Stimulated activated naive CD8-positive, alpha-beta T cell treated with anti-CD3 and anti-CD28 coated beads, Interleukin-15, amount 100 ng/mL, for 72 hours (primary cell): ENCODE measurements around the gene STRA6.
A peak's percentile ranks its signal among the peaks of the same experiment; 100 is the strongest.

Experiments used
- ATAC-seq: fragments of 150-1000 bp; cut with Tn5 transposase; 2 replicates; pipeline ENCODE4 v1.10.0; 2021; ENCODE audit warnings: mild to moderate bottlenecking, moderate library complexity
- DNase-seq, 2 donors: peaks; one replicate each; pipeline ENCODE4 v3.0.0; 2021 to 2022
- H3K27ac Mint-ChIP-seq, 2 donors: one replicate each; pipeline ENCODE4 v1.8.0; 2022; ENCODE audit warnings: mild to moderate bottlenecking in 2 of 2, mixed read lengths in 2 of 2, moderate library complexity in 2 of 2
- H3K27me3 Mint-ChIP-seq: one replicate; pipeline ENCODE4 v1.8.0; 2022; ENCODE audit warnings: mixed read lengths
- H3K4me1 Mint-ChIP-seq: one replicate; pipeline ENCODE4 v1.8.0; 2022; ENCODE audit warnings: mild to moderate bottlenecking, mixed read lengths
- H3K4me3 Mint-ChIP-seq, 2 donors: one replicate each; pipeline ENCODE4 v1.8.0; 2022; ENCODE audit warnings: mild to moderate bottlenecking in 2 of 2, mixed read lengths in 2 of 2, moderate library complexity in 1 of 2
- H3K9me3 Mint-ChIP-seq, 2 donors: one replicate each; pipeline ENCODE4 v1.8.0; 2022; ENCODE audit warnings: mixed read lengths in 2 of 2

Gene STRA6

DNA sequence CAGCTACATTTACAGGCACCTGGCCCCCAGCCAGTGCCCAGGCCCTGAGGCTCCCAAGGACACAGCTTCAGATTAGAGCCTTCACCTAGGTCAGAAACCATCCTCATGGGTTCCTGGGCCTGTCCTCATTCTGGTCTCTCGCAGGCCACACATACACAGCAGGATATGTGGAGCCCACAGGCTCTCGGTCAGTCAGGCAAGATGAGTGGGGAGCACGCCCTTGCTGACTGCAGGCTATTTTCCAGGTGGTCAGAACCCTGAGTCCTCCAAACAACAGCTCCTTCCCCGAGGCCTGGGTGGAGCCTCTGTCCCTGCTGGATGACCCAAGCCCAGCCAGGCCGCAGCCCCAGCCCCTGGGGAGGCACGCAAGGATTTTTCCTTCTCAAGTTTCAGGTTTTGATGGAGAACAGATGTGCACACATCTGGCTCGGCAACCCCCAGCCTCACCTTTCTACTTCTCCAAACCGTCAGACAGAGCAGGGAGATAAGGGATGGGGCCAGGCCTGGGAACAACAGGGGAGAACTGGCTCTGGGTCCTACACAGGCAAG is 1.6 kb downstream of the STRA6 start:
- DNase-seq (no peak), ATAC-seq (peak; percentile 2)
- no peak overlapping the region for H3K4me3 Mint-ChIP-seq
- H3K9me3 Mint-ChIP-seq = no peaks in the 10 kb centered on the region
- H3K4me1 Mint-ChIP-seq = peaks cover 33% of the 10 kb centered on the region
- H3K27me3 Mint-ChIP-seq = peaks cover 7% of the 10 kb centered on the region
- H3K27ac Mint-ChIP-seq = peak overlapping the region in 1 of 2 donors; percentile 68

DNA sequence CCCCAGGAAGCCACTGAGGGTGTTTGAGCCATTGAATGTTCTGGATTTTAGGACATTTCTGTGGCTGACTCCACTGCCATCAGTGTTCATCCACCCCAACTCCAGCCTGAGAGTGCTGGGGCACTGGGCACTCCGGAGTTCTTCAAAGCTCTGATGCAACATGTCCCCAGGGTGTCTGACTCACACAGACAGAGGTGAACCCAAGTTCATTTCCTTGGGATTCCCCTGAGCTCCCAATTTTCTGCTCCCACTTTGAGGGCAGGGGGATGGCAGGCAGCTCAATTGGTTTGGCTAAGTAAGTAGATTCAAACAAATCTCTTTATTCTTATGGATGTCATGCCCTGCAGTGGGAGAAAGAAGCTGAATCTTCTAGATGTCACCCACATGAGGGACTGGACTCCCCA is 2.2 kb downstream of the STRA6 start:
- Mint-ChIP-seq H3K27me3 (peaks cover 7% of the 10 kb centered on the region), H3K27ac (peak overlapping the region; percentile 43 to 65), H3K4me3 (no peak overlapping the region), H3K9me3 (no peaks in the 10 kb centered on the region), H3K4me1 (peaks cover 33% of the 10 kb centered on the region)
- no peak for DNase-seq
- peak; percentile 44 for ATAC-seq

DNA sequence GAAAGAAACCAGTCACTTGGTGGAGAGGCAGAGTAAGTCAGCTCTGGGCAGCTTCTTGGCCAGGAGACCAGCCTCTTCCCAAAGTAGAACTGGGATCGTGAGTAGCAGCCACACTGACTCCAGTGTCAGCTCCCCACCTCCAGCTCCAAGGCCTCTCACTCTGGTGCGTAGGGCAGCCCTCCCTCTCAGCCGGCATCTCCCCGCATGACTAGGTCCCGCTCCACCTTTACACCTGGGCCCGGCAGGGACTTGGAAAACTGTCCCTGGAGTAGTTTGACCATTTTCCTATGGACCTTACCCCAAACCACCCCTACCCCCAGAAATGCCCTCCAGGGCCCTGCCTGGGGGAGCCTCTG is 3.3 kb downstream of the STRA6 start:
- DNase-seq (no peak), ATAC-seq (no peak)
- Mint-ChIP-seq H3K4me3 (peak overlapping the region in 1 of 2 donors; percentile 27), H3K4me1 (peaks cover 33% of the 10 kb centered on the region), H3K27me3 (peaks cover 7% of the 10 kb centered on the region), H3K9me3 (no peaks in the 10 kb centered on the region), H3K27ac (no peak overlapping the region)

DNA sequence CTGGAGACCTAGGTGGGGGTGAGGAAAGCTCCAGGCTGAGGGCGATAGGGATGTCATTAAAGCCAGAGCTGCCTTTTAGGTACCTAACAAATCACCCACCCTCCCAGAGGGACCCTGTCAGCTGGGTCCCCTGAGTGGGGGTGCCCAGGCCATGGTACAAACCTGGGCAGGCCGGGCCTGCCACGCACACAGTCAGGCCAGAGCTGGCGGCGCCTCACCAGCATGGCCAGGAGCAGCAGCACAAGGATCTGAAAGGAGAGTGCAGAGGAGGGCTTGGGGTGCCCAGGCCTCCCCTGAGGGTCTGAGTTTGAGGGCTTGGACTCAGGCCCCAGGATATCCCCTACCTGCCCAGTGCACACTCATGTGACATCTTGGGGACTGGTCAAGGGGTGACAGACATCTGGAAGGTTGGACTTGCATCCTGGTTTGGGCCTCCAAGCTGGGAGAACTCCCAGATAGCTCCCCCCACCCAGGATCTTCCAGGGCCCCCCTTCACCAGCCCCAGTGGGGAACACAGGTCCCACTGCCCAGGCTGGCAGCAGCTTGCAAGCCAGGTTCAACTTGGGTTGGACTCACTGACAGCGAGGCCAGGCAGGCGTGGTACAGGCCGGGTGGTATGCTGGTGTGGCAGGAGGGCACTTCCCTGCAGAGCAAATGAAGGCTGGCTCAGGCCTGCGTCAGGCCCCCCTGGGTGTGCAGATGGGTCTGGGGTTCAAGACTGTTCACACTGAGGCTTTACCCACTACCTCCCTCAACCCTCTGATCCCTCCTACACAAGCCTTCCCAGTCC is 5.2 kb downstream of the STRA6 start:
- peaks cover 18% of the 10 kb centered on the region for H3K4me1 Mint-ChIP-seq
- H3K27me3 Mint-ChIP-seq = peaks cover 7% of the 10 kb centered on the region
- no peaks in the 10 kb centered on the region for H3K9me3 Mint-ChIP-seq
- DNase-seq (no peak), ATAC-seq (no peak)
- no peak overlapping the region for H3K27ac Mint-ChIP-seq
- H3K4me3 Mint-ChIP-seq = no peak overlapping the region

DNA sequence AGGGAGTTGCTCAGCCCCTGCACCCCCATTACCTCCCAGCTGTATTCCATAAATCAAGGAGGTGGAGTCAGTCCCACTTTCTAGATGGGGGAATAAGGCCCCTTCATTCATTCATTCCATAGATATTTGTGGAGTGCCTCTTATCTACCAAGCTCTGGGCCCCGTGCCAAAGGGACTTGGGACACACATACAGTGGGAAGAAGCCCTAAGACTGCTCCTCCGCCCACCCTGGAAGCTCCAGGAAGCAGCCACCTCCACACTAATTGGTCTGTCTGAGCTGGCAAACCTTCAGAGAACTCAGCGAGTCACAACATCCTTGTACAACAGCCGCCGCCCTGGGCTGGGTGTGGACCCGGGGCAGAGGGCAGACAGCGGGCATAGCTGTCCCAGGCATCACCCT is 6.4 kb downstream of the STRA6 start:
- no peaks in the 10 kb centered on the region for H3K27me3 Mint-ChIP-seq
- H3K9me3 Mint-ChIP-seq = no peaks in the 10 kb centered on the region
- ATAC-seq = no peak
- H3K4me3 Mint-ChIP-seq = no peak overlapping the region
- H3K27ac Mint-ChIP-seq = no peak overlapping the region
- no peak for DNase-seq
- peaks cover 17% of the 10 kb centered on the region for H3K4me1 Mint-ChIP-seq

DNA sequence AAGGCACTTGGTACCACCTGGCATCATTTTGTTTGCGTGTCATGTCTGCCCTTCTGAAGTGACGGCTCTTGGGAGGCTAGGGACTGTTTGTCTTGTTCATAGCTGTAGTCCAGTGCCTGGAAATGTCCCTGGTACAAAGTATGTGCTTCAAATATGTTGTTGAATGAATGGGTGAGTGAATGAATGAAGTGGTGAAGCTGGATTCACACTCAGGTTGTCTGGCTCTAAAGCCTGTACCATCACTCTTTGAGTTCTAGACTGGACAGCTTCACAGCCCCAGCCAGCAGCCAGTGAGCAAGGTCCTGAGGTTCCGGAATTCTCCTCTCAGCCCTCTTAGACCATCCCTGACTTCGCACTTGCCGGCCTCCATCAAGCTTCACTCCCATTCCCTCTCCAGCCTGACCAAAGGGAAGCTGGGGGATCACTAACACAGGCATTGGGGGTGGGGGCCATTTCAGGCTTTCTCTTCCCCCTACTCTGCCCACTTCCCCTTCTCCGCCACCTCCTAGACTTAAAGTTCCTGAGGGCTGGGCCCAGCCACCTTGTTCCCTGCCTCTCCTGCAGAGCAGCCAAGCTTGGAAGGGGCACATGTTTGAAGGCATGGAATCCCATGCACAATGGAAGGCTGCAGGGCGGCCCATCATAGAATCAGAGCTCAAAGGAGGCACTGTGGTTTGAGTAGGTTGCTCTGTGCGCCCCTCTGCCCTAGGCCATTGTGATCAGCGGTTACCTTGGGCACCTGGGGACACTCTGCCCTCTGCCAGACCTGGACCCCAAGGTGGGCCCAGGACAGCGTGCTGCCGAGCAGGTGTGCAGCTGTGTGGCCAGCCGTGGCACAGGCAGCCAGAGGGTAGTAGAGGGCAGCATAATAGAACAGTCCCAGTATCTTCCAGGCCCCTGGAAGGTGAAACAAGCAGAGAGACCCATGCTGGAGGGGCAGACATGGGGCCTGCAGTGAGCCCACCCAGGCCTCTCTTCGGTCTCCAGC is 7.7 kb downstream of the STRA6 start:
- Mint-ChIP-seq H3K4me3 (no peak overlapping the region), H3K27ac (no peak overlapping the region), H3K27me3 (no peaks in the 10 kb centered on the region), H3K4me1 (peaks cover 5% of the 10 kb centered on the region), H3K9me3 (no peaks in the 10 kb centered on the region)
- DNase-seq = no peak
- no peak for ATAC-seq

DNA sequence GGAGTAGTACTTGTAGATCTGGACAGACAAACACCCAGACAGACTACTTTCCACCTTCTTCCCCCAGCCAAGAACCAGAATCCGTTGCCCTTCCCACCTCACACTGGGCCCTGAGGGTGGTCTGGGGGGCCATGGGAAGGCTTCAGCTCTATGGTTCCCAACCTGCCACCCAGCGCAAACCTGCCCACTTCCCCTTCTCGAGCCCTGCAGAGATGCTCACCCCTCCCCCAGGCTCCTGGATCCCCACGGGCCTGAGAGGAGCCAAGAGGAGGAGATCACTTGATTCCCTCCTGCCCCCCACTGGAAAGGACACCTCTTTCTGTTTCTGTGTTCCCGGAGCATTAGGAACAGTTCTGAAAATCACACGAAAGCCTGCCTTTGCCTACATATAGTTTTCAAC is 8.7 kb downstream of the STRA6 start:
- no peak overlapping the region for H3K4me3 Mint-ChIP-seq
- ATAC-seq = no peak
- no peak overlapping the region for H3K27ac Mint-ChIP-seq
- no peaks in the 10 kb centered on the region for H3K27me3 Mint-ChIP-seq
- no peaks in the 10 kb centered on the region for H3K4me1 Mint-ChIP-seq
- no peaks in the 10 kb centered on the region for H3K9me3 Mint-ChIP-seq
- DNase-seq = no peak

DNA sequence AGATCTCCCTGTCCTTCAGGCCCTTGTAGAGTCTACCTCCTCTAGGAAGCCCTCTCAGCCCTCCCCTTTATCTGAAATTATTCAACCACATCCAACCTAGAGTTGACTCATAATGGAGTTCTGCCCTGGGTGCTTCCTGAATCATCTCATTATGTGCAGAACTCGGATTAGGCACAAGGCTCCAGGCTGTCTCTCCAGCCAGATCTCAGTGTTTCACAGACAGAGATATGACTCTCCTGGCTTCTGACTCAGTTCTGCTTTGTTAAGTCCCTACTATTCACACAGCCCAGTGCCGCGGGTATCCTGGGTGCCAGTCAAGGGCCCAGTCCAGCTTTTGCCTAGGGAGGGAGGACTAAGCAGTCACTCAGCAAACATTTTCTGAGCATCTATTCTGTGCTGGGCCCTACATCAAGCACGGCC is 9.3 kb downstream of the STRA6 start:
- Mint-ChIP-seq H3K4me1 (no peaks in the 10 kb centered on the region), H3K27ac (no peak overlapping the region), H3K9me3 (no peaks in the 10 kb centered on the region), H3K4me3 (no peak overlapping the region), H3K27me3 (no peaks in the 10 kb centered on the region)
- ATAC-seq (no peak), DNase-seq (no peak)

DNA sequence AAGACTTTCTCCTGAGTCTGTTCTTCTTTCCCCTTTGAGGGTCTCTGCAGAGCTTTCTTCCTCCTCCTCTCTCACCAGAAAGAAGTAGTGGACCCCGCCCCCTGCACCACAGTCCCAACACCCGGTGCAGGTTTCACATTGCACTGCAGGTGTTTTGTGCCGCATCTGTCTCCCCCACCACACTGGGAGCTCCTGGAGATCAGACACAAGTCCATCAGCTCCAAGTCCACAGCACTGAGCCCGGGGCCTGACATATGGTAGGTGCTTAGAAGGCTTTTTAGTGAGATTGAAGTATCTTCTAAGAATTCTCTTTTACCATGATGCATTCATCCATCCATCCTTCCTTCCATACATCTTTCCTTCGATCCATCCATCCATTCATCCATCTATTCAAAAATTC is 9.8 kb downstream of the STRA6 start:
- ATAC-seq (no peak), DNase-seq (no peak)
- Mint-ChIP-seq H3K4me1 (no peaks in the 10 kb centered on the region), H3K4me3 (no peak overlapping the region), H3K9me3 (no peaks in the 10 kb centered on the region), H3K27ac (peak overlapping the region in 1 of 2 donors; percentile 55), H3K27me3 (no peaks in the 10 kb centered on the region)

DNA sequence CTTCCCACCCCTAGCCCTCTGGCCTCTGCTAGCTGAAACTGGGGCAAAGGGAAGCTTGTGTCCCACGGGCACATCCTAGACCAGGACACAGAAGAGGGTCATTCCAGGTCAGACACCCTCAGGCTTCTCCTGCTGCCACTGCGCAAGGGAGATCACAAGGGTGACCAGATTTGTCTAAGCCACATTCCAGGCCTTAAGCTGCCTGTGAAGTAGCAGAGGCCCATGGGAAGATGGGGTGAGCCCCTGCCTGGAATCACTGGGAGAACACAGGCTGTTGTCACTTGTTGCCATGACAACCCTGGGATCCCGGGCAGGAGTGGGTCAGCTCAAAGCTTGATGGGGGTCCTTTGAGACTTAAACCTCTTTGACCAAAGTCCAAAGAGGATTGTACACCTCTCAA is 10.8 kb downstream of the STRA6 start:
- no peak for DNase-seq
- H3K27me3 Mint-ChIP-seq = no peaks in the 10 kb centered on the region
- no peaks in the 10 kb centered on the region for H3K4me1 Mint-ChIP-seq
- no peak for ATAC-seq
- H3K4me3 Mint-ChIP-seq = no peak overlapping the region
- no peaks in the 10 kb centered on the region for H3K9me3 Mint-ChIP-seq
- no peak overlapping the region for H3K27ac Mint-ChIP-seq

DNA sequence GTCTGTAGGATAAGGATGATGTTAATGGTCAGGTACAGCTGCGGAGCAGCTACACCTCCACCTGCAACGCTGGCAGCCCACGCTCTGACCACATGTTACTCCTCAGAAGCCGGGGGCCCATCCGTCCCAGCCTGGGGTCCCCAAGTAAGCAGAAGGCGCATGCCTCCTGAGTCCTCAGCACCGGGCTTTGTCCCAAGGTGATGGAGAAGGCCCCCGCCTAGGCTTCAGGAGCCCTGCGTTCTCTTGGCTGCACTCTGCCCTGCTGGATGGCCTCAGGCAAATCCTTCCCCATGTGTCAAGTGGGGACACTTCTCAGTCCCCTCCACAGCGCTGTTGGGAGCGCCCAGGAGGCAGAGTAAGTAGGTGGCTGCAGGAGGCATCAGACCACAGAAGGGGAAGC is 14.4 kb downstream of the STRA6 start:
- H3K27me3 Mint-ChIP-seq = no peaks in the 10 kb centered on the region
- H3K9me3 Mint-ChIP-seq = no peaks in the 10 kb centered on the region
- H3K4me1 Mint-ChIP-seq = no peaks in the 10 kb centered on the region
- no peak overlapping the region for H3K4me3 Mint-ChIP-seq
- no peak for DNase-seq
- no peak overlapping the region for H3K27ac Mint-ChIP-seq
- ATAC-seq = no peak

DNA sequence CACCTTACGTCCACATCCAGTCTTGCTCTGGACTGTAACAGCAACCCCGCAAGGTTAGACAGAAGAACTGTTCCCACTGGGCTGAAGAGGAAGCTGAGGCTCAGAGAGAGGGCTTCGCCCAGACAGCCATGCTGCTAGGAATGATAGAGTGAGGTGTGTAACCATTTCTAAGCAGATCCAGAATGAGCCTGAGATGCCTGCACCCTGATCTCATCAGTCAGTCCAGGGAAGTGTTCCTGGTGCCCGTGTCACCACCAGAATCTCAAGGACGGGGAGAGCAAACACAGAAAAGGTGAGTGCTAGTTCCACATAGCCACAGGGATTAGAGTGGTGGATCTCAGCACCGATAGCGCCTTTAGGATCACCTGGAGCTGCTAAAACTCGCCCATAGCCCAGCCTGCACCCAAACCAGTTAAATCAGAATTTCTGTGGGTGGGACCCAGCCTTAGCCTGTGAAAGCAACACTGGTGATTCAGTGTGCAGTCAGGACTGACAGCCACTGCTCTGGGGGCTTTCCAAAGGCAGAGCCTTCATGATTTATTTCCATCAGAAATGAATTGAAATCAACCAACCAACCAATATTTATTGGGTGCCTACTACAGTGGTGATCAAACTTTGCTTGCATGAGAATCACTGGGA is 16.8 kb downstream of the STRA6 start:
- no peaks in the 10 kb centered on the region for H3K4me1 Mint-ChIP-seq
- no peaks in the 10 kb centered on the region for H3K27me3 Mint-ChIP-seq
- DNase-seq (no peak), ATAC-seq (peak; percentile 57)
- no peak overlapping the region for H3K27ac Mint-ChIP-seq
- H3K4me3 Mint-ChIP-seq = no peak overlapping the region
- no peaks in the 10 kb centered on the region for H3K9me3 Mint-ChIP-seq

DNA sequence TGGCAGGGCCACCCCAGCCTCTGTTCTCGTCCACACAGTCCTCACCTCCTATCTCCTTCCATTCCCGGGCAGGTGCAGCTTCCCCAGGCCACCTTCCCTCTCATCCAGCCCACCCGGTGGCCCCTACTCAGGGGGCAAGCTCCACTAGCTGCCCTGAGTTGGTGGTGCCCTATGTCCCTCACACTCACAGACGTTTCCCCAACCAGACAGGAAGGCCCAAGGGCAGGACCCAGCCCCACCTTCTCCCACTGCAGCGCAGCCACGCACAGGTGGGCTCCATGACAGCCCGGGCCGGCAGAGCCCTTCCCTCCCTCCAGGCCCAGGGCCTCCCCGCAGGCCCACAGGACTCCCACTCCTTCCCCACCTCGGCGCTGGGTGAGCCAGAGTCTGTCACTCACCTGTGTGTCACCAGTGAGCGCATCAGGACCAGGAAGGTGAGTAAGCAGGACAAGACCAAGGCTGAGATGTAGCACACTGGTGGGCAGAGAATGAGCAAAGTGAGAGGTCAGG is 17.9 kb downstream of the STRA6 start:
- no peak overlapping the region for H3K4me3 Mint-ChIP-seq
- ATAC-seq = peak; percentile 30
- no peaks in the 10 kb centered on the region for H3K4me1 Mint-ChIP-seq
- H3K27ac Mint-ChIP-seq = no peak overlapping the region
- H3K27me3 Mint-ChIP-seq = no peaks in the 10 kb centered on the region
- no peaks in the 10 kb centered on the region for H3K9me3 Mint-ChIP-seq
- no peak for DNase-seq

DNA sequence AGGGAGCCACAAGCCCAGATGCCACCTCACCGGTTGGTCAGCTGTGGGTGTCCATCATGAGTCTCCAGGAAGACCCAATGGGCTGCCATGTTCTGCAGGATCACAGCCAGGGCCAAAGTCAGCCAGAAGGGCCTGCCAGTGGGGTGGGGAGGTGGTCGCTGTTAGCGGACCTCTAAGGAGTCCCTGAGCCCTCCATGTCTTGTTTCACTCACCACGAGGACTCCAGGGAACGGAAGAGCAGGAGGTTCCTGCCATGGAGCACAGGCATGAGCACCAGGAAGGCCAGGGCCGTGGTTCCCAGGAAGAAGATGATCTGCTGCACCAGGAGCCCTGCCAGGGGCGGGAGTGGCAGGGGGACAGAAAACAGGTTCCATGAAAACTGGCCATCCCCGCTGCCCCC is 20.5 kb downstream of the STRA6 start:
- H3K4me1 Mint-ChIP-seq = no peaks in the 10 kb centered on the region
- H3K27ac Mint-ChIP-seq = peak overlapping the region in 1 of 2 donors; percentile 80
- ATAC-seq = no peak
- H3K4me3 Mint-ChIP-seq = no peak overlapping the region
- no peaks in the 10 kb centered on the region for H3K27me3 Mint-ChIP-seq
- H3K9me3 Mint-ChIP-seq = no peaks in the 10 kb centered on the region
- DNase-seq = no peak

DNA sequence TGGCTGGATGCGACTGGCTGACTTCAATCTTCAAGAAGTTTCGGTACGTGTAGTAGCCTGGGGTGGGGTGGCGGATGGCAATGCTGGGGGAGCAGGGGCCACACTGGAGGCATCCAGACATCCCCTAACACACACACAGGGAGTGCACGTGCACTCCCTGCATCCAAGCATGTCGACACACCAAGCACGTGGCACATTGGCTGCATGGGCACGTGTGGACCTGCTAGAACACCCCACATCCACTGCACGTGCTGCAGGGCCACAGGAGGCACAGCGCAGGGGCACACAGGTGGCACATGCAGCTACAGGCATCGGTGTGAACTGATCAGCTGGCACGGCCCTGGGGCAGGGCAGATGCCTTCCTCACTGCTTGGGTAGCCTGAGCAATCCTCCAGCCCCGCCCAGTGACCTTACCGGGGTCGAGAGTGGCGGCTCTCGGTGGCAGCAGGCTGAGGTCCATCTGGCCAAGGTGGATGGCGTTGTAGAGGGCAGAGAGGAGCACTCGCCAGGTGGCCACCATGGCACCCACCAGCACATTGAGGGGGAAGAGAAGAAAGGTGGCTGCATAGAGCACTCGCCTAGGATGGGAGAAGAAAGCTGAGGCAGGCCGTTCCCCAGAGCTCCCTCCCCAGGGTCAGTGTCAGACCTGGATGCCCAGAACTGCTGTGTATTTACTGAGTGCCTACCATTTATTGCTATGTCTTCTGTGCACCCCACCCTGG is 21.5 kb downstream of the STRA6 start:
- no peak for ATAC-seq
- Mint-ChIP-seq H3K27ac (no peak overlapping the region), H3K4me1 (no peaks in the 10 kb centered on the region), H3K9me3 (no peaks in the 10 kb centered on the region), H3K27me3 (no peaks in the 10 kb centered on the region), H3K4me3 (no peak overlapping the region)
- DNase-seq = no peak
